Activated effector memory CD4-positive, alpha-beta T cell treated with anti-CD3 and anti-CD28 coated beads, Interleukin-2, amount 50 U/mL, for 16 hours (primary cell): ENCODE data around the gene TMEM184B.
A peak's percentile ranks its signal among the peaks of the same experiment; 100 is the strongest.

ENCODE experiments used
- DNase-seq: peaks from one replicate; pipeline ENCODE4 v3.0.0-alpha.2; 2020

TMEM184B gene

DNA sequence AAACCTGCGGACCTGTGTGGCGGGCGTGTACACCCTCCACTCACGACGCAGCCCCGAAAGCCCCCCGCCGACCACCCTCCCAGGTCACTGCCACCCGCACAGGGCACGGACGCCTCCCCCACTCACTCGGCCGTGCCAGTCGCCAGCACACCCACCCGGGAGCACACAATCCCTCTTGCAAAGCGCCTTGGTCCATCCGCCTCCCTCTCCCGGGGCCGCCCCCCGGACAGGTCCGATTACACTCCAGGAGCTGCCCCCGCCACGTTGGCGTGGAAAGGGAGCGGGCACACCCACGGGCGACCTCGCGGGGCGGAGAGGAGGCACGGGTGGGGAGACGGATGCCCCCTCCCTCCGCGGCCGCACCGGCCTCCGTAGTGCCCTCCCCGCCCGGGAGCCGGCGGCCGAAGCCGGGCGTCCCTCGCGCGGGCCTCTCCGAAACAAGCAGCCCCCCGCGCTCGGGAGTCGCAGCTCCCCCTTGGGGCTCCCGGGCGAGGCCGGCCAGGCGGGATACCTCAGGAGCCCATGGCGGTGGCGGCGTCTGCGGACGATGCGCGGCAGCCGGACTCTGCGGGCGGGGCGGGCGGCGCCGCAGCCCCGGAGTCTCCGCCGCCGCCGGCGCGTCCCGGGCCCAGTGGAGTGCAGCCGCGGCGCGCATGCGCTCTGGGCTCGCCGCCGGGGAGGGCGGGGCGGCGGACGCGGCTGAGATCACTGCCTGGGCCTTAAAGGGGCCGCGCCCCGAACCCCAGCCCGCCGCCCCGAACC, at the start of gene TMEM184B:
TSS of gene TMEM184B (minus strand) at position 638 of the 762 bp plus-strand sequence. CDS start 25,049 bp downstream, outside the sequence.
- DNase-seq: peak; percentile 93

DNA sequence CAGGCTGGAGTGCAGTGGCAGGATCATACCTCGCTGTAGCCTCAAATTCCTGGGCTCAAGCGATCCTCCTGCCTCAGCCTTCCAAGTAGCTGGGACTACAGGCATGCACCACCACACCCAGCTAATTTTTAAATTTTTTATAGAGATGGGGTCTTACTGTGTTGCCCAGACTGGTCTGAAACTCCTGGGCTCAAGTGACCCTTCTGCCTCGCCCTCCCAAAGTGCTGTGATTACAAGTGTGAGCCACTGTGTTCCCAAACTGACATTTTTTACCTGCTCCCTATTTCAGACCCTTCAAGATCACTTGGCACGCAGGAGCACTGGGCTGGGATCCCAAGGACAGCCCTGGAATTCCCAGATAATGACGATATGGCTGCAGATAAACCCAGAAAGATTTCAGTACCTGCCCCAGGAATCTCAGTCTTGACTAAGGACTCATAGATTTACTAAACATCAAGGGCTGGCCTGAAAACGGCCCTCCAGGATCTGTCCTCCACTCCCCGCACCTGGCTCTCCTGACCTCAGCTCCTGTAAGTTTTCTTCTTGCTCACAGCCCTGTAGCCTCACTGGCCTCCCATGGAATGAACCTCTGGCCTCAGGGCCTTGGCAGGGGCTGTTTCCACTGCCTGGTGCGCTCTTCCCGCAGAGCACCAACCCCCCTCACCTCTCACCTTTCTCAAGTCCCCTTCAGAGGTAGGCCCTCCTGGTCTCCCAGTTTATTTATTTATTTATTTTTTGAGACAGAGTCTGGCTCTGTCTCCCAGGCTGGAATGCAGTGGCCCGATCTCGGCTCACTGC, 48.0 kb upstream of the TMEM184B start:
- no peak for DNase-seq

DNA sequence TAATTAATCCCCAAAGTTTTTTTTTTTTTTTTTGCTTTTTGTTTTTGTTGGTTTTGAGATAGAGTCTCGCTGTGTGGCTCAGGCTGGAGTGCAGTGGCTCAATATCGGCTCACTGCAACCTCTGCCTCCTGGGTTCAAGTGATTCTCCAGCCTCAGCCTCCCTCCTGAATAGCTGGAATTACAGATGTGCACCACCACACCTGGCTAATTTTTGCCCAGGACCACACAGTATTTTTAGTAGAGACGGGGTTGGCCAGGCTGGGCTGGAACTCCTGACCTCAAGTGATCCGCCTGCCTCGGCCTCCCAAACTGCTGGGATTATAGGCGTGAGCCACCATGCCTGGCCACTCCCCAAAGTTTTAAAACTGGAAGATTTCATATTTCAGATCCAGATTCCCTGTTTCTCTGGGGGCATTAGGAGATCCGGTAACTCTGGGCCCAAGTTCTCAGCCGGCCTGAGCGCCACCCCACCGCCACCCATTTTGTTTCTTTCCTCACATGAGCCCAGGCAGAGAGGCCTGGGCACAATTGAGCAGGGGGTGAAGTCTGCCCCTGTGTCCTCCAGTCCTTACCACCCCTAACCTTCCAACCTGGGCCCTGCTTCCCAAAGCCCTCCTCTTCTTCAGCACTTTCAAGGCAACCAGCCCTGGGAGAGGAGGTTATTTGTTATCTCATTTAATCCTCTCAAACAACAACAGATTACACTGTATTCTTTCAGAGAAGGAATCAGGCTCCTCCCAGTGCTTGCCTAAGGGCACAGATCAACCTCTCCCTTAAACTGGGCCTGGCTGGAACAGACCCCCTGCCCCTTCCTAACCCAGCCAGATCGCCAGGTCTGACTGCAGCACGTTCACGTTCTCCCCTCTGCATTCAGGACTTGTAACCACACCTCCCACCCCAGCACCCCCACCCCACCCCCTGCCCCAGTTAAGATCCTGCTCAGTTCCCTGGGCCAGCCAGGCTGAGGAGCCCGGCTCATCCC, 46.3 kb upstream of the TMEM184B start:
- no peak for DNase-seq

DNA sequence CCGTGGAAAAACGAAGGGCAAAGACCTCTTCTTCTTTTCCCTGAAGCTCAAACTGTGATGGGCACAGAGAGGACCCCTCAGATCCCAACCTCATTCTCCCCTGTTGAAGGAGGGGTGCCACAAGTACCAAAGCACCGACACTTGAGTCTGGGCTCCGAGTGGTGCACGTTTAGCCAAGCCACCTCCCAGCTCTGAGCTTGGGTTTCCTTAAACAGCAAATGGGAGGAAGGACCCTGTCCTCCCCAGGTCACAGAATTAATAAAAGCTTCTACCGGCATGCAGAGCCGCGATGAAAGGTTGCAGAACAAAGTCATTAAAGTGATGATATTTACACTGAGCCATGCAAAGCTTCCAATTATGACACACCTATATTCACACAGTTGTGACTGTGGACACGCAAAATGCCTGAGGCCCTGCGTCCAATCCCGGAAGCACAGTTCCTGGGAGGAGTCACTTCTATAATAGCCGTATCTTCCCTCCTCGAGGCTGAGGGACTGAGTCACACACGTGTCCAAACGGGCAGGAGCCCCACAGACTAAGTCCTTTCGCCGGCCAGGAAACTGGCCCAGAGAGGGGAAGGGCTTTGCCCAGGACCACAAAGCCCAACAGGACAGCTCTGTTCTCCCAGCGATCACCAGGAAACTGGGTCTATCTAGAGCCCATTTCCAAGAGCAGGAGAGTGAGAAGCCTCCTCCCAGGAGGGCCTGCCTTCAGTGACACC, 45.3 kb upstream of the TMEM184B start:
- no peak for DNase-seq

DNA sequence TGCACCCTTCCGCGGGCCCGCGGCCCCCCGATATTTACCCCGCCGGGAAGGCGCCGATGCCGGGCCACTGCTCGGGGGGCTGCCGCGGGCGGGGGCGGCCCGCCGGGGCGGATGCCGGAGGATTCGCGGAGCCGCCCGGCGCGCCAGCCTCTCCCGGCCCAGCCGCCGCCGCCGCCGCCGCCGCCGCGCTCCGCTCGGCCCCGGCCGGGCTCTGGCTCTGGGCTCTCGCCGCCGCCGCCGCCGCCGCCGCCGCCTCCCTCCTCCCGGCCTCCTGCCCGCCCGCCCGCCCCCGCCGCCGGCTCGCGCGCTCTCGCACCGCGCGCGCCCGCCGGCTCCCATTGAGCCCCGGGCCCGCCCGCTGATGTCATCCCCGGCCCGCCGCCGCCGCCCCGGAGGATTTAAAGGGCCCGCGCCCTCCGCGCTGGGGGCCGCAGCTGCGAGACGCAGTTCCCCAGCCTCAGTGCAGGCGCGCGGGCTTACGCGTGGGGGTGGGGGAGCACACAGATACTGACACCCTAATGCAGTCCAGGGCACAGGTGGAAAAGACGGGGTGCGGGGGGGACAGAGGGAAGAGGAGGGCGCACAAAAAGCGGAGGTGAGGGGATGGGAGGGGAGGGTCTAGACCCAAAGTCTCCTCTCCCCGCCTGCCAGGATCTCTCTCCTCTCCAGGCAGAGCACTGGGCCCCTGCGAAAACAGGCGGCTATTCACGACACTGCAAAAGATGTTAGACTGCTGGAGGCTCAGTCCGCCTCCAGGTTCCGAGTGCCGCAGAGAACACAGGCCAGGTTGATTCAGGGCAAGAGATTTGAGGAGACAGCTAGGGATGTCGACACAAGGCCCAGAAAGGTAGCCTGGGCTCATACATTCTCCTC, 44.5 kb upstream of the TMEM184B start, which contains the start of gene CSNK1E:
TSS of gene CSNK1E (minus strand) at position 312 of the 873 bp plus-strand sequence. CDS start 3,276 bp downstream, outside the sequence.
- peak; percentile 91 for DNase-seq

DNA sequence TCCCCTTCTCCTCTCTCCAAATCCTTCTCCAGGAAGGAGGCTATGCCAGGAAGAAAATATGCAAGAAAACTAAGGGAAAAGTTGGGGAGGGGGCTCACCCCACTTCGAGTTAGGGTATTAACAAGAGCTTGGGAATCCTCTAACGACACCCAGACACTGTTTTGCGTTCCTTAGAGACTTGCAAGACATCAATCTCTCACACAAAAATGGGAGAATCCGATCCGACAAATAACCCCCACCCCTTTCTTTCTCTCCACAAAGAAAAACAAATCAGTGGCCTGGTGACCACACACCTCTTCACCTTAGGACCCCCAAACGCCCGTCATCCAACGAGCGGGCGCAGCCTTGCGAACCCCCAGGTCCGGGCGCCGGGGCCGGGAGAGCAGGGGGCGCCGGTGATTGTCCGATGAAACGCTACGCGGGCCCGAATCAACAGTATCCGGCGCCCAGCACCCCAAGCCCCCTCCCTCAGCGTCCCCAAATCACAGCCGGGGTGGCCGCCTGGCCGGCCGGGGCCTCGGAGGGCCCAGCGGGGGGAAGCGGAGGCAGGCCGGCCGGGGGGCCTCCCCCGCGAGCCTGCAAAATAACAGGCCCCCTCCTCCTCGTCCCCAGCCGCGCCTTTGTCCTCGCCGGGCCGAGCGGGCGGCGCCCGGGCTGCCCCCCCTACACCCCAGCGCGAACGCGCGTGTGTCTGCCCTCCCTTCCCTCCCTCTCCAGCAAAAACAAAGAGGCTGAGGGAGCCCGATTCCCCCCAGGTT, 43.7 kb upstream of the TMEM184B start:
- DNase-seq: peak; percentile 85

DNA sequence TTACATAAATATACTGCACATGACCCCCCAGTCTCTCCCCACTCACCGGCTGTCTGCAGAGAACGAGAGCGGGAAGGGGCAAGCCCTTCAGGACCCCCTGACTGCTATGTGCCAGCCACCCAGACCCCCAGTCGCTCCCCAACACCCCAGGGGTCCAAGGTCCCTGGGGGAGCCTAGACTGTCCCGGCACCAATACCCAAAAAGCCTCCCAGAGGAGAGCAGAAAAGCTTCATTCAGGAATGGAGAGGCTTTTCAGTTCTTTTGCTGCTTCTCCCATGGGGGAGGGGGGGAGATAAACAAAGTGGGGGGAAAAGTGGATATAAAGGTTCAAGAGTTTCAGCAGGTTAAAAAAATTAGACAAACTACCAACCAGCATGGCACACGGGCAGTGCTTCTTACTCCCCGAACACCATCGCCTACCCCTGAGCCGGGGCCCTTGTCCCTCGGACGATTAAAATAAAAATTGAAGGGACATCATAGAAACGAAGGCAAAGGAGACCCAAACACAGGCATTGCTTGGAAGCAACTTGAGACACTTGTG, 43.1 kb upstream of the TMEM184B start:
- no peak for DNase-seq

DNA sequence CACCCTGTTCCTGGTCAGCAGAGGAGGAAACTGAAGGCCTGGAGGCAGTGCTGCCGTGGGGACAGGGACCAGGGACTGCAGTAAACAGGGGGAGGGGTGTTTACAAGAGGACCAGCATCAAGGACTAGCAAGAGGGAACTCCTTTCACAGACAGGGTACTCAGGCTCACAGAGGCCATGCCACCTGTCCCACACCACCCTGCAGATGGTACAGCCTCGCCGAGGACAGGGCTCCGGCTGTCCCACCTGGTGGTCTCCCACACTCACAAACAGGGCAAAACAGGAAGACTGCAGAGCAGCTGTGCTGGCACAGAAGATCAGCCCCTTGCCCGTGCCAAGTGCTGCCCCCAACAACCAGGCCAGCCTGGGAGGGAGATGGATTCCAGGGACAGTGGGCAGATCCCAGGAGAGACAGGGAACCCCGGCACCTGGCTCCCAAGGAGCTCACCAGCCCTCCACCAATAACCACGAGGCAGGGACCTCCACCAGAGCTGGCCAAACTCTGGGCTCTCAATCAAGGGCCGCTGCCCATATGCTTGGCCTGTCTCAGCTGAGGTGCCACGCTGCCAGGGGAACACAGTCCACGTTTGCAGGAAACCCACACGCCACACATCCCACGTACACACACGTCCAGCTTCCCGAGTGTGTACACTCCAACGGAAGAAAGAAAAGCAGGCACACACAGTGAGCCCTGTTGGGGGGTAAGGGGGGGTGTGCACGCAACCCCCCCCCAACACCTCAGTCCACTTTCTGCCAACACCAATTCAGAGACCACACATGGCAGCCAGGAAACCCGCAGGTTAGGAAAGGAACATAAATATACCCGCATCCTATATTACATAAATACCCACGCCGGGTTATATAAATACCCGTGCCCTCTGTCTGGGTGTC, 42.4 kb upstream of the TMEM184B start:
- peak; percentile 69 for DNase-seq

DNA sequence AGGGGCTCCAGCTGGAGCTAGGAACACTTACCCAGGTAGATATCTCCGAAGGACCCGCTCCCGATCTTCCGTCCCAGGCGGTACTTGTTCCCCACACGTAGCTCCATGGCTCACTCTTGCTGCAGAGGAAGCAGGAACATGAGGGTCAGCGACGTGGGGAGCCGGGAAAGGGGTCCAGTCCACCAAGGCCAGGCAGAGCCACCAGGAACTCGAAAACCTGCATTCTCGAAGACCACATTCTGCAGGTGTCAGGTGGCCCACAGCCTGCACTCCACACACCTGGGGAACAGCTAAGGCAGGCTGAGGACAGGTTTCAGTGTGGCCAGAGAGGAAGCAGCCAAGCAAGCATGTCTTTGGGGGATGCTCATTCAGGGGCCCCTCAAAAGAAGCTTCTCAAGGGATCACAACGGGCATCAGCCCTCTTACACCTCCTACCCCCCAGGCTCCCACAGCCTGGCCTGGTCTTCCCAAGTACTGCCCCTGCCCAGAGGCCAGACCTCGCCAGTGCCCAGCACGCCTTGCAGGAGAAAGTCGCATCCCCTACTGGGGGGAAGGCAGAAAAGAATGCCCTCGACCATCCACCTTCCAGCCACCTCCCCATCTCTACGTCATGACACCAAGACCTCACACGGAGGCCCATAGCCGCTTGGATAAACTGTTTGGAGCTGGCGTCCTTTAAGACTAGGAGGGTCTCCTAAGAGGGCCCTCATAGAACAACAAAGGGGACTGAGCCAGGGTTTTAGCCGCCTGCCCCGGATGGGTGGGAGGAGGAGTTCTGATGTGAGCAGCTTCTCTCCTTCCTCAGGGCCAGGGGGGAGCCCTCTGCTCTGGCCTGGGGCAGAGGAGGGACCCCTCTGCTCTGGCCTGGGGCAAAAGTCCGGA, 41.5 kb upstream of the TMEM184B start:
- DNase-seq: no peak

DNA sequence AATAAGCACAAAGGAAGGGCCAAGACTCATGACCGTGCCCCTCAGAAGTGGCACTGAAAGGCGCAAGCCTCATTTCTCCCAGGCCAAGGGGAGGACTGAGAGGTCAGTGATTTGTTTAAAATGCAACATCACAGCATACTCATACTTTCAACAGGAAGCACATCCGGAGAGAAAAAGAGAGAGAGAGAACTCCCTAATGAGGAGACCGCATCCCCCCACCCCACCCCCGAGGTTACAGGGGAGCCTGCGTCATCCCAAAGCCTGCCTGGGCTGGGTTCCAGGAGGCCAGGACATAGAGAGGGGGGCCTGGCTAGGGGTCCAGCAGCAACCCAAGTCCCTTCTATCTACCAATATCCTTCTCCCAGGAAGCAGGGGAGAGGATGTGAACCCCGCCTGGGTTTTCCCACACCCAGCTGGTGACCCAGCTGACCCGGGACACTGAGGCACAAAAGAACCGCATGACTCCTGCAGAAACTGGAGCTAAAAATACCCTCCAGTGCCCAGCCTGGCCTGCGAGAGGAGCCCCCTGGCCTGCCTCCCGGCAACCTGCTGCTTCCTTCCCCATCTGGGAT, 40.7 kb upstream of the TMEM184B start:
- DNase-seq: no peak

DNA sequence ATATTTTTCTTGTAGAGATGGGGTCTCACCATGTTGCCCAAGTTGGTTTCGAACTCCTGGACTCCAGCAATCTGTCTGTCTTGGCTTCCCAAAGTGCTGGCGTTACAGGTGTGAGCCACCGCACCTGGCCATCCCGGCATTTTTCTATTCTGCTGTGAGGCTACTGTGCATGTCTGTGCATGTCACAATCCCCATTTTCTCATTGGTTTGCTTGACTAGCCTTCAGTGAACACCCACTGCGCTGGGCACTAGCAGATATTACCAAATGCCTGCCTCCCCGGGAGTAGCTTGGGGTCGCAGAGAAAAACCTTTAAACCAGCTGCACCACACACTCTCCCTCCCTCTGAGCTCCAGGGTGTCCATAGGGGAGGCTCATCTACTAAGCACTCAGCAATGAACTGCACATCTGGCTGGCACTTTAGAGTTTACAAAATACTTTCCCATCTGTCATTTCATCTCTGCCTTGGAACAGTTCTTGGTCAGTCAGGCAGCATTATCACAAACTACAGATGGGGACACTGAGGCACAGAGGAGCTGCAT, 39.5 kb upstream of the TMEM184B start:
- no peak for DNase-seq

DNA sequence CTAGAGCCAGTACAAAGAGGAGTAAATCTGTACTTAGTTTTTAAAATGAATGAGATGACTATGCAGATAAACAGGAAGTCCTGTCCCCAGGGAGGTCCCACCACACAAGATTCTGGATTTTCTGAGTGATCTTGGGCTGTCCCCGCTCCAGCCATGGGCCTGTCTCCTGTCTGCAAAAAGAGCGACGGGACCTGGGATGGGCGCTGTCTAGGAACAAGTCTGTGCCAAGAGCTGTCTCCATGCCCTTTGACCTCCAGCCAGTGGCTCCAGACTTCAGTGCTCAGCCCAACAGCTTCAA, 38.5 kb upstream of the TMEM184B start:
- no peak for DNase-seq

DNA sequence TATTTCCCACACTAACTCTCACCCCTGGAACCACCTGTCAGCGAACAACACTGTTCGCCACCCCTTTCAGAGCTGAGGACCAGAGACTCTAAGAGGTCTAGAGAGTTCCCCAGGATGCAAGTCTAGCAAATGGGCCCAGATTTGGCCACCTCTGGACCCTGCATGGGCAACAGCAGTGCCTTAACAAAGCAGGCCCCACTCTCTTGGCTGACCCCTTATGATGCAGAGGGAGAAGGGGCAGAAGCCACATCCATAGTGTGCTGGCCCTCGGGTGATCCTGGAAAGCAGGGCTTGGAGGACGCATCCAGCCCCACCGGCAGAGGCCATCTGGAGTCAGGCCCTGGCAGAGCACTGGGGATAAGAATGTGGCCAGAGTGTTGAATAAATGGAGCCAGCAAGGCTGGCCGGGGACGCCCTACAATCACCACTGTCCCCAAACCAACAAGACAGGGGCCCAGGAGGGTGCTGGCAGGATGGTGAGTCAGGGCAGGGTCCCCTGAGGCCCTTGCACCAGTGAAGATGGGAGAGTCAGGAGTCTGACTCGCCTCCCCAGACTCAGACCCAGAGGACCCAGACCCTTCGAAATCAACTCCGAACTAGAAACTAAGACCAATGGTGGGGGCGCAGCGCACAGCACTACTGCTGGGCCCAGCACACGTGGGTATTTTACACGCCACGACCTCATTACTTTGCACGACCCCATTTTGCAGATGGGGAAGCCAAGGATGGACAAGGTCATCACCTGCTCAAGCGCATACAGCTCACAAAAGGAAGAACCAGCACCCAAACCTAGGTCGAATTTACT, 37.9 kb upstream of the TMEM184B start:
- no peak for DNase-seq

DNA sequence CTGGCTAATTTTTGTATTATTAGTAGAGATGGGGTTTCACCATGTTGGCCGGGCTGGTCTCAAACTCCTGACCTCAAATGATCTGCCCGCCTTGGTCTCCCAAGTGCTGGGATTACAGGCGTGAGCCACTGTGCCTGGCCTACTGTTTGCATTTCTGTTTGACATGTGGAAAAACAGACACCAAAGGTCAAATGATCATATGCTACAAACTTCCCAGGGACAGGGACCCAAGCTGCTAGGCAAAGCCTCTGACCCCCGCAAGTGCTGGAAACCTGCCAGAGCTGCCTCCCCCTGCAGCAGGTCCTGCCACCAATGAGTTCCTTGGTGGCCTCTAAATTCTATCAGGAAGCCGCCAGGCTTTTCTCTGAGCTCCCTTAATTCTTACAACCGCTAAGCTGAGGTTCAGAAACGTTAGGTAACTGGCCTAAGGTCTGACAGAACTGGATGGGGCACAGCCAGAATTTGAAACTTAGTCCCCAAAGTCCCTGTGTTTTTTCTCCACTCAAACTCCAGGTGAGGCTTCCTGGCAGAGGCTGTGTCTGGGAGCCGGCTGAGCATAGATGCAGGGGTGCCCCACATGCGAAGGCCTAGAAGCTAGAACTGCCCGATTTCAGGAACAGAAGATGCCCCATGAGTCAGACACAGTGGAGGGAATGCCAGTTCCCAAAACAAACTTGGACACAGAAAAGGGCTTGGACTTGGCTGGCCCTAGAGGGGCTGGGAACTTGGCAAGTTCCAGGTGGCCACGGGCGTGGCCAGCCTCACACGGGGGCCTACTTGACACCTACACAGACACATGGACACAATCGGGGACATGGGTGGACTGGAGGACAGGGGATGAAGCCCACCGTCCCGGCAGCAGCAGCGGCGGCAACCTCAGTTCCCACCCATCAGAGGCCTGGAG, 37.1 kb upstream of the TMEM184B start:
- DNase-seq: no peak

DNA sequence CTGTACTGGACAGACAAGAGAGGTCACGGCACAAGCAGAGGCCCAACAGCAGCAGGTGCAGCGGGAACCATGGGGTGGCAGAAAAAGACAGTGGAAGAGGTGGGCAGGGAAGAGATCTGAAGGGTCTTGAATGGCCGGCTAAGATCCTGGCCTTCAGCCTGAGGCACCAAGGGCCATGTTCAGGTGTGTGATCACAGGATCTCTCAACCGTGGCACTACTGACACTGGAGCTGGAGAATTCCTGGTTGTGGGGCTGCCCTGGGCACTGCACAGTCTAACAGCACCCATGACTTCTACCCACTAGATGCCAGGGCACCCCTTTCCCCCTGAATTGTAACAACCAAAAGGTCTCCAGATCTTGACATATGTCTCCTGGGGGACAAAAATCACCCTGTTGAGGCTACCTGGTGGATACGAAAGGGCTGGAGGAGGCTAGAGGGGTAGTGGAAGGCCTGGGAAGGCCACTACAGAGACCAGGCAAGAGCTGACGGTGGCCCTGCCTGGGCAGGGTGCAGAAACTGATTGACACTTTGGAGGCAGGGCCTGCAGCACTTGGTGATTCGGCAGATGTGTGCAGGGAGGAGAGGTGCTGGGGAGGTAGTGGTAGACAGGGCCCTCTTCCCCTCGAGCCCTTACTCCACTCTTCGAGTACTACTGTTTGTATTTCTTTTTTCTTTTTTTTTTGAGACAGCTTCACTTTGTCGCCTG, 36.1 kb upstream of the TMEM184B start:
- no peak for DNase-seq
